GM21619 (cell line): ENCODE data around the gene GALNT17.

Source experiments
- ATAC-seq: cut with Tn5 transposase; IDR thresholded peaks from one replicate; pipeline ENCODE4 v1.9.1; 2021; ENCODE audit not compliant: unreplicated experiment

GALNT17 gene

GRCh38 chr7:71329030-71329660 lies 197.2 kb downstream of the GALNT17 start:
- ATAC-seq = no peak

GRCh38 chr7:71332207-71332606 lies 200.3 kb downstream of the GALNT17 start:
- ATAC-seq = no peak

GRCh38 chr7:71334541-71334940 lies 202.6 kb downstream of the GALNT17 start:
- no peak for ATAC-seq

- ATAC-seq = no peak
Measured at GRCh38 chr7:71338866-71339265, 206.9 kb downstream of the GALNT17 start.

GRCh38 chr7:71339924-71340323 lies 208.0 kb downstream of the GALNT17 start:
- no peak for ATAC-seq

- ATAC-seq = no peak
Measured at GRCh38 chr7:71342202-71342601, 210.3 kb downstream of the GALNT17 start.

- no peak for ATAC-seq
Measured at GRCh38 chr7:71343039-71343438, 211.1 kb downstream of the GALNT17 start.

GRCh38 chr7:71343892-71344291 lies 211.9 kb downstream of the GALNT17 start:
- ATAC-seq = no peak

- no peak for ATAC-seq
Measured at GRCh38 chr7:71345117-71345884, 213.4 kb downstream of the GALNT17 start.

GRCh38 chr7:71348821-71349681 lies 217.1 kb downstream of the GALNT17 start:
- ATAC-seq = no peak

GRCh38 chr7:71349682-71350481 lies 217.9 kb downstream of the GALNT17 start:
- no peak for ATAC-seq

GRCh38 chr7:71350680-71351079 lies 218.7 kb downstream of the GALNT17 start:
- no peak for ATAC-seq

GRCh38 chr7:71354716-71355115 lies 222.8 kb downstream of the GALNT17 start:
- no peak for ATAC-seq

- ATAC-seq = no peak
Measured at GRCh38 chr7:71361451-71362032, 229.6 kb downstream of the GALNT17 start.

GRCh38 chr7:71362240-71362639 lies 230.3 kb downstream of the GALNT17 start:
- no peak for ATAC-seq

GRCh38 chr7:71363223-71363622 lies 231.3 kb downstream of the GALNT17 start:
- no peak for ATAC-seq

GRCh38 chr7:71363627-71364026 lies 231.7 kb downstream of the GALNT17 start:
- no peak for ATAC-seq

GRCh38 chr7:71364551-71364950 lies 232.6 kb downstream of the GALNT17 start:
- ATAC-seq = no peak

GRCh38 chr7:71372991-71373390 lies 241.0 kb downstream of the GALNT17 start:
- ATAC-seq = no peak

GRCh38 chr7:71377062-71377461 lies 245.1 kb downstream of the GALNT17 start:
- no peak for ATAC-seq
